Right lobe of liver (tissue), 4 donors: Measurements from ENCODE around the gene TAF12.

ENCODE experiments used
- POLR2A ChIP-seq: fragments of 450-650 bp; IDR thresholded peaks from one replicate; pipeline ENCODE4 v1.6.1; 2017; ENCODE audit warnings: antibody characterized with exemption, mild to moderate bottlenecking
- TF ChIP-seq, protein P1 (sequence below), 4 donors: fragments of 200-600 bp in 3 of 4; fragments of 450-650 bp in 1 of 4; IDR thresholded peaks; one replicate each; pipeline versions ENCODE4 v1.5.1 to v1.8.0; 2016 to 2022; ENCODE audit warnings: antibody characterized with exemption in 4 of 4, mild to moderate bottlenecking in 2 of 4
- donor health status: DM: no; HTN: no; CAD: no.
- donor health status: DM: no; HTN: no; CAD: no.
- donor health status: DM: no; HTN: yes; CAD: no.

DNA sequence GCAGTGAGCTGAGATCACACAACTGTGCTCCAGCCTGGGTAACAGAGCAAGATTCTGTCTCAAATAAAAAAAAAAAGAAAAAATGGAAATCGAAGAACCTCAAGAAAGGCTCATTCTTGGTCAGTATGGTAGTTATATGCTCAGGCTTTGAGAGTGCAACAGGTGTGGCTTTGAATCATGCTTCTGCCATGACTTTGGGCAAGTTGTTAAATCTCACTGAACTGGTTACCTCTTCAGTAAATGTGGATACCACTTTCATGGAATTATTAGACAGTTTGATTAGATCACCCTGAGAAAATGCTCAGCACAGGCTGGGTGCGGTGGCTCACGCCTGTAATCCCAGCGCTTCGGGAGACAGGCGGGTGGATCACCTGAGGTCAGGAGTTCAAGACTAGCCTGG lies 77.1 kb downstream of the TAF12 start:
- TF ChIP-seq, protein P1, sequence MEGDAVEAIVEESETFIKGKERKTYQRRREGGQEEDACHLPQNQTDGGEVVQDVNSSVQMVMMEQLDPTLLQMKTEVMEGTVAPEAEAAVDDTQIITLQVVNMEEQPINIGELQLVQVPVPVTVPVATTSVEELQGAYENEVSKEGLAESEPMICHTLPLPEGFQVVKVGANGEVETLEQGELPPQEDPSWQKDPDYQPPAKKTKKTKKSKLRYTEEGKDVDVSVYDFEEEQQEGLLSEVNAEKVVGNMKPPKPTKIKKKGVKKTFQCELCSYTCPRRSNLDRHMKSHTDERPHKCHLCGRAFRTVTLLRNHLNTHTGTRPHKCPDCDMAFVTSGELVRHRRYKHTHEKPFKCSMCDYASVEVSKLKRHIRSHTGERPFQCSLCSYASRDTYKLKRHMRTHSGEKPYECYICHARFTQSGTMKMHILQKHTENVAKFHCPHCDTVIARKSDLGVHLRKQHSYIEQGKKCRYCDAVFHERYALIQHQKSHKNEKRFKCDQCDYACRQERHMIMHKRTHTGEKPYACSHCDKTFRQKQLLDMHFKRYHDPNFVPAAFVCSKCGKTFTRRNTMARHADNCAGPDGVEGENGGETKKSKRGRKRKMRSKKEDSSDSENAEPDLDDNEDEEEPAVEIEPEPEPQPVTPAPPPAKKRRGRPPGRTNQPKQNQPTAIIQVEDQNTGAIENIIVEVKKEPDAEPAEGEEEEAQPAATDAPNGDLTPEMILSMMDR (IDR thresholded peaks at IDR 0.05) = no peak
- TF ChIP-seq POLR2A = no peak
